Progenitor cell of endocrine pancreas (in vitro differentiated cells): ENCODE measurements around the gene TCP11L2. TPM values are rescaled to one million over a fixed set of nuclear protein-coding genes. Genes with fewer than 3 reads are reported as not detected.

Source experiments
- DNase-seq: peaks from one replicate; pipeline ENCODE4 v3.0.0; 2021; ENCODE audit warnings: low spot score; ENCODE audit not compliant: unreplicated experiment
- H3K27ac Mint-ChIP-seq: 2 replicates; pipeline ENCODE4 v1.8.0; 2021; ENCODE audit warnings: mild to moderate bottlenecking, moderate library complexity, mixed read lengths
- H3K27me3 Mint-ChIP-seq: 2 replicates; pipeline ENCODE4 v1.8.0; 2021; ENCODE audit warnings: mixed read lengths
- H3K36me3 Mint-ChIP-seq: 2 replicates; pipeline ENCODE4 v1.8.0; 2022; ENCODE audit warnings: mixed read lengths; ENCODE audit not compliant: insufficient read depth
- H3K4me1 Mint-ChIP-seq: 2 replicates; pipeline ENCODE4 v1.8.0; 2021; ENCODE audit warnings: low read depth, mixed read lengths
- H3K4me3 Mint-ChIP-seq: 2 replicates; pipeline ENCODE4 v1.8.0; 2021; ENCODE audit warnings: low read depth, mild to moderate bottlenecking, moderate library complexity, mixed read lengths
- H3K9me3 Mint-ChIP-seq: 2 replicates; pipeline ENCODE4 v1.8.0; 2021; ENCODE audit warnings: low read depth, mixed read lengths
- CTCF ChIP-seq: fragments of 200-600 bp; sonication (generic); IDR thresholded peaks from one replicate; pipeline ENCODE4 v1.5.0; 2021; ENCODE audit warnings: antibody characterized with exemption, mild to moderate bottlenecking; ENCODE audit not compliant: unreplicated experiment
- total RNA-seq: library from RNA; stranded (reverse); gene quantifications from 2 replicates; pipeline ENCODE4 v1.2.1, GENCODE V29; 2021

Gene TCP11L2
- total RNA-seq, 1 donor from 2014 or later, result 16.1 TPM

DNA sequence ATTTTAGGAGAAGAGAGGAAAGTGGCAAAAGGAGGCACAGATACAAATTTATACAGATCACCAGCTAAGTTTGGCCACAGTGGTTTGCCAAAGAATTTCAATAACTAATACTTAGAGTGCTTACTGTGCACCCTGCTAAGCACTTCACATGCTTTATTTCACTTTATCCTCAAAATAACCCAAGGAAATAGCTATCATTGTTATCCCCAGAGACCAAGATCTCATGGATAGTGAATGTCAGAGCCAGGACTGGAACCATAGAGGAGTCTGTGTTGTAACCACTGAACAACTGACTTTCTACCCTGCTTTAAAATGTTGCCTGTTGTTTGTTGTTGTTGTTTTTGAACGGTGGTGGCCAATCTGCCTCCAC is 1.3 kb upstream of the TCP11L2 start:
- no peaks in the 10 kb centered on the region for H3K36me3 Mint-ChIP-seq
- H3K4me1 Mint-ChIP-seq, result peaks cover 4% of the 10 kb centered on the region
- H3K4me3 Mint-ChIP-seq, result peak overlapping the region; percentile 77
- DNase-seq, result no peak
- no peak for TF ChIP-seq CTCF
- peak overlapping the region; percentile 70 for H3K27ac Mint-ChIP-seq
- no peaks in the 10 kb centered on the region for H3K27me3 Mint-ChIP-seq
- no peaks in the 10 kb centered on the region for H3K9me3 Mint-ChIP-seq

DNA sequence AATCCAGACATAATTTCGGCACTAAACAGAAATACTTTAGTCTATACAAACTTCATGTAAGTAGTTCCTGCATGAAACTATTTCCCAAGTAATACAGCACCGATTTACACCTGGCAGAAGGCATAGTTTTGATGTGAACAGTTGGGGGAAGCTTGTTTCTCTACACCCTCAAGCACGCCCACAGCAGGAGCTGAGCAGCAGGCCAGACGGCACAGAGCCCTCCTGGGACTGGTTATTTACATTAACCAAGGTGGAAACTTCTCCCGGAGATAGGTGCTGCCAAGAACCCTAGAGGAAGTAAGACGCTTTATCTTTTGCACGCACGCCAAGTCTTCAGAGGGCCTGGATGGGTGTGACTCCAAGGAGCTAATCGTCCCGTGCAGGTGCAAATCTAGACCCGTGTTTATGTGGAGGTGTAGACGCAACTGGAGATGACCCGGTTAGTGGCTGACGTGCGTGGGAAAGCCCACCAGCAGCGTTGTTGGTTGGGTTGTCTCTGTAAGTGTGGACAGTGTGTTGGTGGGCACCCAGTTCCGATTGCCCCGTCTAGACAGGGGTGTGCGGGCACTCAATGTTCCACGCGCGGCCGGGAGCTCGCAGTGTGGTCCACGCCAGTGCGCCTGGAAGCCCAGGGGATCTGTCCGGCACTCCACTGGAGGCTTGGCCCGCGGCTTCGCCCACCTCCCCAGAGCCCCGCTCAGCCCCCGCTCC is 767 bp upstream of the TCP11L2 start:
- peak; percentile 9 for DNase-seq
- TF ChIP-seq CTCF, result no peak
- no peaks in the 10 kb centered on the region for H3K9me3 Mint-ChIP-seq

DNA sequence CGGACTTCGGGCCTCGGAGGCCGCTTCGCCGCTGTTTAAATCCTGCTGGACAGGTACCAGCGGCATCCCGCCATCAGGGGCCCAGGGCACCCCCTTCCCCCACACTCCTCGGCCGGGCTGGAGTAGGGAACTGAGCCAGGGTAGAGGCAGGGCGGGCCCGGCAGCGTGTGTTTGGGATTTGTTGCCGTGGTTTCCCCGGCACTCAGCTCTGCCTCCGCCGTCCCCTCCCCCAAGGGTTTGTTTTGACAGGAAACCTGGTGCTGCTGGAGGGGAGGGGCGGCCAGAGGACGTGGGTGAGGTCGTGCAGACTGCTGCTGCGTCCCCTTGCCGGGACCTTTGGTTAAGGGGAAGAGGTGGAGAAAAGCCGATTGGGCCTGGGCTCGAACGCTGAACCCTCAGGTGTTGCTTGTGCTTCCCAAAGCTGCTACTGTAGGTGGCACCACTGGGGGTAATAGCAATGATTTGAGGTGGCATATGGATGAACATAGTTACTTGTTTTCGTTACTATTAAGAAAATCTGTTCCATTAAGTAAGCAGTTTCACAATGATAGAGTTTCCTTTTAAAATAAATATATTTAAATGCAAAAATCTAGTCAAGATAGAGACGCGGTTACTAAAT is 778 bp downstream of the TCP11L2 start:
- H3K27ac Mint-ChIP-seq, result peak overlapping the region; percentile 99
- no peak for TF ChIP-seq CTCF
- peak; percentile 58 for DNase-seq
- H3K27me3 Mint-ChIP-seq, result no peaks in the 10 kb centered on the region
- H3K36me3 Mint-ChIP-seq, result no peaks in the 10 kb centered on the region
- no peaks in the 10 kb centered on the region for H3K9me3 Mint-ChIP-seq
- peak overlapping the region; percentile 91 for H3K4me3 Mint-ChIP-seq
- H3K4me1 Mint-ChIP-seq, result peaks cover 4% of the 10 kb centered on the region

More for the DNA sequence above, 767 bp upstream of the TCP11L2 start:
- Mint-ChIP-seq H3K27me3 (no peaks in the 10 kb centered on the region), H3K4me1 (peaks cover 4% of the 10 kb centered on the region), H3K36me3 (no peaks in the 10 kb centered on the region), H3K4me3 (peak overlapping the region; percentile 77), H3K27ac (peak overlapping the region; percentile 70)

DNA sequence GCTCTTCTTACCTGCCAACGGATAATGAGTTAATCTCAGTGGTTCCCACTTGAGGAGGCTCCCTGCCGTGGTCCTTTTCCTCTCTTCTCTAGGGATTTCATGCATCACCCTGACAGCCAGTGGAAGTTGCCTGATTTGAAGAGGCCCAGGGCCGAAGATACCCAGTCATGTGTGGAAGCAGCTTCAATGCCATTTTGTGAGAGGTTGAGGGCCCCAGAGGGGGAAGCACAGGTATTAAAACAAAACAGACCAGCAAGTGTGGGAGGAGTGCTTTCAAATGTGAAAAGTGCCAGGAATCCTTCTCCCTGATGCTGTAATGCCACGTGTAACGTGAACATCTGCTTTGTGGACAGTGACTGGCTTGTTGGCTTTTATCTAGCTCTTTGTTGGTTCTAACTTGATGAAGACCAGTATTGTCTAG is 1.5 kb downstream of the TCP11L2 start:
- no peaks in the 10 kb centered on the region for H3K36me3 Mint-ChIP-seq
- H3K27ac Mint-ChIP-seq, result peak overlapping the region; percentile 57
- H3K4me1 Mint-ChIP-seq, result peaks cover 4% of the 10 kb centered on the region
- DNase-seq, result no peak
- H3K27me3 Mint-ChIP-seq, result peaks cover 3% of the 10 kb centered on the region
- H3K9me3 Mint-ChIP-seq, result no peaks in the 10 kb centered on the region
- peak overlapping the region; percentile 91 for H3K4me3 Mint-ChIP-seq
- TF ChIP-seq CTCF, result no peak

- no peak overlapping the region for H3K4me3 Mint-ChIP-seq
- H3K27ac Mint-ChIP-seq, result no peak overlapping the region
- H3K36me3 Mint-ChIP-seq, result no peaks in the 10 kb centered on the region
- TF ChIP-seq CTCF, result no peak
- H3K27me3 Mint-ChIP-seq, result peaks cover 3% of the 10 kb centered on the region
- no peak for DNase-seq
- H3K4me1 Mint-ChIP-seq, result peaks cover 6% of the 10 kb centered on the region
- no peaks in the 10 kb centered on the region for H3K9me3 Mint-ChIP-seq
Observed at GRCh38 chr12:106304797-106305196, 2.3 kb downstream of the TCP11L2 start.
